SK-N-SH (cell line): ENCODE data around the gene EIF5A2. TPM values are rescaled to one million over a fixed set of nuclear protein-coding genes. Genes with fewer than 3 reads are reported as not detected.

ENCODE experiments used
- CTCF ChIA-PET: fragments of 300-600, 350-600 bp; formaldehyde crosslinking; extraction: SDS; loops from one replicate; lab custom pipeline; 2021; lab: Yijun Ruan, JAX
- POLR2A ChIA-PET: fragments of 350-600 bp; sonication (Branson Sonifier 250); formaldehyde crosslinking; extraction: SDS; loops from one replicate; lab custom pipeline; 2020; ENCODE audit warnings: antibody characterized with exemption, inconsistent platforms; lab: Yijun Ruan, JAX
- DNase-seq: peaks from one replicate; pipeline ENCODE4 v3.0.0; 2012
- H2AFZ ChIP-seq: fragments of 200-600 bp; sonication (generic); 2 replicates; pipeline ENCODE4 v1.8.1; 2016; ENCODE audit warnings: antibody characterized with exemption, mild to moderate bottlenecking, low read depth
- H3F3A ChIP-seq: fragments of 200-600 bp; sonication (generic); replicated peaks from 2 replicates; pipeline ENCODE3; 2016; ENCODE audit warnings: antibody characterized with exemption, mild to moderate bottlenecking; ENCODE audit not compliant: insufficient read depth
- H3K27ac ChIP-seq, 2 experiments: fragments of 200-500 bp in 1 of 2; fragments of 200-600 bp in 1 of 2; sonication (Bioruptor generic) in 1 of 2; sonication (generic), shearing (Covaris generic) in 1 of 2; 2 replicates each; pipeline versions ENCODE4 v1.5.1 to v1.6.1; 2014 to 2016; ENCODE audit warnings: low read depth in 2 of 2, inconsistent platforms in 1 of 2, low read length in 1 of 2, mild to moderate bottlenecking in 1 of 2, mixed read lengths in 1 of 2
- H3K27me3 ChIP-seq: fragments of 200-600 bp; sonication (generic), shearing (Covaris generic); 2 replicates; pipeline ENCODE4 v1.6.1; 2016; ENCODE audit warnings: mixed run types; ENCODE audit not compliant: insufficient read depth
- H3K36me3 ChIP-seq, 2 experiments: fragments of 200-500 bp in 1 of 2; fragments of 200-600 bp in 1 of 2; sonication (Bioruptor generic) in 1 of 2; sonication (generic) in 1 of 2; replicated peaks in 1 of 2; 2 replicates each; pipeline versions ENCODE3 to v1.5.1; 2014 to 2016; ENCODE audit warnings: low read length in 1 of 2, mild to moderate bottlenecking in 1 of 2; ENCODE audit not compliant: insufficient read depth in 2 of 2, control insufficient read depth in 1 of 2
- H3K4me1 ChIP-seq, 2 experiments: fragments of 200-500 bp in 1 of 2; fragments of 200-600 bp in 1 of 2; sonication (Bioruptor generic) in 1 of 2; sonication (generic), shearing (Covaris generic) in 1 of 2; 2 replicates each; pipeline versions ENCODE4 v1.5.1 to v1.6.1; 2014 to 2016; ENCODE audit warnings: low read depth in 1 of 2, low read length in 1 of 2, mixed run types in 1 of 2; ENCODE audit not compliant: insufficient read depth in 2 of 2, control insufficient read depth in 1 of 2
- H3K4me2 ChIP-seq: fragments of 200-600 bp; sonication (generic), shearing (Covaris generic); 2 replicates; pipeline ENCODE4 v1.6.1; 2017; ENCODE audit warnings: mixed run types
- H3K4me3 ChIP-seq, 2 experiments: fragments of 200-500 bp in 1 of 2; fragments of 200-600 bp in 1 of 2; sonication (Bioruptor generic) in 1 of 2; sonication (generic), shearing (Covaris generic) in 1 of 2; 2 replicates each; pipeline versions ENCODE4 v1.5.1 to v1.8.1; 2014 to 2016; ENCODE audit warnings: low read depth in 2 of 2, inconsistent platforms in 1 of 2, low read length in 1 of 2, mild to moderate bottlenecking in 1 of 2, mixed read lengths in 1 of 2, moderate library complexity in 1 of 2
- H3K79me2 ChIP-seq: fragments of 200-600 bp; sonication (generic); 2 replicates; pipeline ENCODE4 v1.8.1; 2017; ENCODE audit warnings: mild to moderate bottlenecking; ENCODE audit not compliant: insufficient read depth
- H3K9ac ChIP-seq: fragments of 200-600 bp; sonication (generic); 2 replicates; pipeline ENCODE4 v1.6.1; 2017; ENCODE audit warnings: mixed run types
- H3K9me2 ChIP-seq: fragments of 200-600 bp; sonication (generic); 2 replicates; pipeline ENCODE4 v1.6.1; 2017; ENCODE audit warnings: mixed run types
- H3K9me3 ChIP-seq: fragments of 200-600 bp; sonication (generic); 2 replicates; pipeline ENCODE4 v1.6.1; 2017; ENCODE audit warnings: mixed run types, mild to moderate bottlenecking, moderate library complexity
- H4K20me1 ChIP-seq: fragments of 200-600 bp; sonication (generic); 2 replicates; pipeline ENCODE4 v1.6.1; 2017; ENCODE audit warnings: mild to moderate bottlenecking, mixed run types; ENCODE audit not compliant: insufficient read depth
- ELF1 ChIP-seq: IDR thresholded peaks from 2 replicates; pipeline ENCODE4 v1.4.0; 2012
- FOSL2 ChIP-seq: IDR thresholded peaks from 2 replicates; pipeline ENCODE4 v1.4.0; 2012; ENCODE audit warnings: low read depth, mild to moderate bottlenecking, moderate library complexity, borderline replicate concordance
- GABPA ChIP-seq: IDR thresholded peaks from 2 replicates; pipeline ENCODE4 v1.4.0; 2012; ENCODE audit warnings: low read depth, mild to moderate bottlenecking
- GATA2 ChIP-seq: sonication (generic); formaldehyde crosslinking; IDR thresholded peaks from 2 replicates; pipeline ENCODE4 v1.5.0; 2020; ENCODE audit warnings: mild to moderate bottlenecking, missing genetic modification reagents
- JUND ChIP-seq: IDR thresholded peaks from 2 replicates; pipeline ENCODE4 v1.4.0; 2012
- PBX3 ChIP-seq: IDR thresholded peaks from 2 replicates; pipeline ENCODE4; 2012
- RCOR1 ChIP-seq: fragments of 150-350 bp; IDR thresholded peaks from 2 replicates; pipeline ENCODE4 v1.6.1; 2017; ENCODE audit warnings: antibody characterized with exemption, low read length
- REST ChIP-seq: IDR thresholded peaks from 2 replicates; pipeline ENCODE4 v1.6.1; 2012; ENCODE audit warnings: mild to moderate bottlenecking, low read depth, low read length, moderate library complexity
- RFX5 ChIP-seq: IDR thresholded peaks from 2 replicates; pipeline ENCODE4 v1.6.1; 2012; ENCODE audit warnings: mild to moderate bottlenecking, improper control_type of control experiment, low read length
- TAF1 ChIP-seq: IDR thresholded peaks from 2 replicates; pipeline ENCODE4 v1.6.1; 2012; ENCODE audit warnings: low read depth, mild to moderate bottlenecking, low read length, moderate library complexity, borderline replicate concordance
- TEAD4 ChIP-seq: IDR thresholded peaks from 2 replicates; pipeline ENCODE4 v1.4.0; 2012; ENCODE audit warnings: mild to moderate bottlenecking, borderline replicate concordance; ENCODE audit not compliant: insufficient read depth
- ZBTB33 ChIP-seq: IDR thresholded peaks from 2 replicates; pipeline ENCODE4 v1.4.0; 2012; ENCODE audit warnings: low read depth, borderline replicate concordance
- WGBS: methylation state at CpG from one replicate; pipeline ENCODE4 v1.1.6; 2017; ENCODE audit warnings: low lambda C conversion rate; 5-methylcytosine and 5-hydroxymethylcytosine counted together
- polyA plus RNA-seq, 3 experiments: library from polyadenylated mRNA; depleted of rRNA; stranded (reverse); fragments of >200 nt; gene quantifications; 2 replicates each; pipeline ENCODE4 v1.2.3, GENCODE V29; 2012

EIF5A2 gene
- polyA plus RNA-seq, 1 of the 3 experiments (the other 2 are of a cell fraction): 2.7 TPM

GRCh38 chr3:170914690-170915089, 6.3 kb upstream of the EIF5A2 start (continued):
- TF ChIP-seq REST: no peak

- Histone ChIP-seq H4K20me1 (no peaks in the 10 kb centered on the region), H3F3A (no peaks in the 10 kb centered on the region), H3K4me2 (no peak overlapping the region), H3K36me3 (no peaks in the 10 kb centered on the region), H2AFZ (no peak overlapping the region), H3K4me1 (no peaks in the 10 kb centered on the region; a peak in 1 of 4 replicates), H3K9me2 (no peaks in the 10 kb centered on the region), H3K9ac (no peak overlapping the region)
- WGBS: 67% methylated on average over 5 of the region's 5 CpGs
- POLR2A ChIA-PET: no interaction called here
- CTCF ChIA-PET: interaction anchor here (0.6 kb wide), 1 partner anchor 128 kb away, joined by 3 read pairs; no protein-coding TSS in a partner anchor
- TF ChIP-seq RFX5: no peak
- no peak for TF ChIP-seq TAF1
- no peak for TF ChIP-seq REST
- TF ChIP-seq, all 33 proteins: peak for 0
- no peaks in the 10 kb centered on the region for H3K27me3 ChIP-seq
- no peaks in the 10 kb centered on the region for H3K79me2 ChIP-seq
- no peak for DNase-seq
- H3K4me3 ChIP-seq: no peak overlapping the region
- peaks cover 9% of the 10 kb centered on the region; the same call in 1 of the 2 replicates for H3K9me3 ChIP-seq
- H3K27ac ChIP-seq: no peak overlapping the region
Measured at GRCh38 chr3:170914212-170914611, 5.8 kb upstream of the EIF5A2 start.

- H3K9me2 ChIP-seq: no peaks in the 10 kb centered on the region
- no peak overlapping the region for H3K27ac ChIP-seq
- no peak for TF ChIP-seq ELF1
- no peak for TF ChIP-seq GABPA
- TF ChIP-seq FOSL2: no peak
- TF ChIP-seq TEAD4: no peak
- no peak for TF ChIP-seq TAF1
- TF ChIP-seq PBX3: no peak
- TF ChIP-seq ZBTB33: no peak
- TF ChIP-seq RFX5: no peak
- TF ChIP-seq RCOR1: no peak
- TF ChIP-seq JUND: no peak
- TF ChIP-seq GATA2 (CRISPR knock-in tag): no peak
Measured at GRCh38 chr3:170911051-170911450, 2.6 kb upstream of the EIF5A2 start.

More at GRCh38 chr3:170911051-170911450, 2.6 kb upstream of the EIF5A2 start:
- H2AFZ ChIP-seq: no peak overlapping the region
- H3F3A ChIP-seq: no peaks in the 10 kb centered on the region
- H3K36me3 ChIP-seq: peaks cover 0 to 5% of the 10 kb centered on the region in 2 experiments
- no peaks in the 10 kb centered on the region; the same call in 1 of the 2 replicates for H3K9me3 ChIP-seq
- no peak for DNase-seq
- H3K9ac ChIP-seq: no peak overlapping the region
- WGBS: 93% methylated on average over 3 of the region's 3 CpGs
- ChIA-PET CTCF (interaction anchor here (0.6 kb wide), 1 partner anchor 373 kb away, joined by 3 read pairs; no protein-coding TSS in a partner anchor), POLR2A (no interaction called here)
- no peak overlapping the region for H3K4me3 ChIP-seq
- H3K4me1 ChIP-seq: peaks cover 9 to 17% of the 10 kb centered on the region in 2 experiments; a peak in 3 of 4 replicates
- no peaks in the 10 kb centered on the region for H3K27me3 ChIP-seq
- no peaks in the 10 kb centered on the region for H4K20me1 ChIP-seq
- H3K4me2 ChIP-seq: no peak overlapping the region
- peaks cover 16% of the 10 kb centered on the region for H3K79me2 ChIP-seq
